ENCODE measurements around the gene KIAA0232. TPM values are rescaled to one million over a fixed set of nuclear protein-coding genes. Genes with fewer than 3 reads are reported as not detected.
A peak's percentile ranks its signal among the peaks of the same experiment; 100 is the strongest.

Gene KIAA0232
- total and polyA plus RNA-seq, 2 of the 8 experiments (the other 6 are each of a cell fraction or from before 2014, with no cell fraction given), result 5.6 to 23.3 TPM

- Histone ChIP-seq H2AK5ac (ENCODE audit: low read depth, low read length) (no peak overlapping the region), H2BK12ac (ENCODE audit: low read depth, low read length) (no peak overlapping the region), H3K23me2 (ENCODE audit: low read depth, low read length) (no peaks in the 10 kb centered on the region), H4K91ac (replicated peaks; ENCODE audit: insufficient read length, low read length) (no peak overlapping the region), H2AFZ (ENCODE audit: low read length) (no peak overlapping the region), H2BK120ac (replicated peaks; ENCODE audit: low read depth, low read length) (no peak overlapping the region), H4K5ac (ENCODE audit: insufficient read length, low read depth, low read length) (no peak overlapping the region), H3K4ac (replicated peaks; ENCODE audit: insufficient read length, low read depth, low read length) (no peak overlapping the region), H3K27ac (ENCODE audit: low read depth, low read length) (no peak overlapping the region), H2BK20ac (ENCODE audit: low read length) (no peak overlapping the region), H3K9me3 (ENCODE audit: insufficient read depth in 2 of 2, low read depth in 1 of 2, low read length in 1 of 2) (no peaks in the 10 kb centered on the region), H3K9ac (replicated peaks in 1 of 4; ENCODE audit: extremely low read depth in 1 of 4, low read depth in 3 of 4, low read length in 3 of 4) (no peak overlapping the region), H2BK5ac (ENCODE audit: low read depth, low read length) (no peak overlapping the region), H3K4me1 (replicated peaks in 1 of 4; ENCODE audit: control insufficient read depth in 3 of 4, insufficient read depth in 4 of 4, low read length in 3 of 4) (peaks cover 0 to 2% (median under 1%) of the 10 kb centered on the region in 4 experiments; a peak in 3 of 7 replicates), H3K36me3 (ENCODE audit: control insufficient read depth in 2 of 4, insufficient read depth in 4 of 4, low read length in 3 of 4) (no peaks in the 10 kb centered on the region), H3K79me1 (ENCODE audit: low read depth, low read length) (no peaks in the 10 kb centered on the region), H3K4me3 (ENCODE audit: extremely low read depth in 1 of 4, insufficient read depth in 2 of 4, low read depth in 3 of 4, low read length in 4 of 4) (no peak overlapping the region), H4K20me1 (replicated peaks in 1 of 2; ENCODE audit: control insufficient read depth in 1 of 2, insufficient read depth in 2 of 2, low read length in 2 of 2) (no peaks in the 10 kb centered on the region), H4K8ac (ENCODE audit: extremely low read depth, insufficient read depth, low read length) (peak overlapping the region; percentile 57; the same call in 1 of the 2 replicates), H3K18ac (ENCODE audit: extremely low read depth, low read length) (no peak overlapping the region), H2BK15ac (ENCODE audit: low read length) (no peak overlapping the region), H3K4me2 (ENCODE audit: insufficient read depth in 1 of 2, low read depth in 2 of 2, low read length in 2 of 2) (no peak overlapping the region), H3K23ac (ENCODE audit: insufficient read length) (no peak overlapping the region), H3K14ac (ENCODE audit: insufficient read length) (no peak overlapping the region), H3K27me3 (replicated peaks in 1 of 4; ENCODE audit: control insufficient read depth in 3 of 4, extremely low read depth in 1 of 4, insufficient read depth in 3 of 4, low read length in 3 of 4) (peaks cover 0 to 3% (median 0%) of the 10 kb centered on the region in 4 experiments; a peak in 1 of 7 replicates), H3K79me2 (ENCODE audit: control insufficient read depth in 1 of 2, insufficient read depth in 2 of 2, low read length in 2 of 2) (no peaks in the 10 kb centered on the region), H3K56ac (replicated peaks; ENCODE audit: insufficient read length, low read depth, low read length) (no peak overlapping the region)
- 84% methylated on average over 22 of the region's 27 CpGs; no CpG with 5 or more reads in 1 of the 2 experiments for WGBS, 2 experiments (ENCODE audit: extremely low coverage in 1 of 2, insufficient coverage in 1 of 2, insufficient read length in 1 of 2, insufficient replicate concordance in 2 of 2, low coverage in 1 of 2, low lambda C conversion rate in 2 of 2, missing lambda C conversion rate in 1 of 2)
- ChIA-PET CTCF (ENCODE audit: partially characterized antibody) (interaction anchor here (0.6 to 1.3 kb wide), 3 partner anchors 9 to 30 kb away, joined by 3 read pairs; no protein-coding TSS in a partner anchor), POLR2A (ENCODE audit: partially characterized antibody) (no interaction called here)
- FAIRE-seq, result no peak
- no peak for DNase-seq (ENCODE audit: low read depth in 1 of 2, low spot score in 2 of 2)
- no peak for TF ChIP-seq NANOG (IDR thresholded peaks at IDR 0.05; ENCODE audit: insufficient read depth, low read depth, low read length, poor library complexity, severe bottlenecking)
- no peak for TF ChIP-seq HDAC2 (IDR thresholded peaks at IDR 0.05; ENCODE audit: borderline replicate concordance in 1 of 2, low read depth in 2 of 2, low read length in 2 of 2)
- TF ChIP-seq SIN3A (conservative IDR thresholded peaks at IDR 0.05 in 1 of 2, IDR thresholded peaks at IDR 0.05 in 1 of 2; ENCODE audit: low read depth in 1 of 2, low read length in 2 of 2), result no peak
- no peak for TF ChIP-seq CREB1 (IDR thresholded peaks at IDR 0.05)
- no peak for TF ChIP-seq GTF2F1 (IDR thresholded peaks at IDR 0.05; ENCODE audit: borderline replicate concordance, low read depth, low read length)
- TF ChIP-seq YY1 (IDR thresholded peaks at IDR 0.05; ENCODE audit: low read depth, low read length), result no peak
- TF ChIP-seq ZNF274 (IDR thresholded peaks at IDR 0.05; ENCODE audit: borderline replicate concordance, extremely low read depth, low read length), result no peak
- TF ChIP-seq FOSL1 (IDR thresholded peaks at IDR 0.05; ENCODE audit: insufficient read depth, low read depth, low read length), result no peak
- no peak for TF ChIP-seq SIRT6 (IDR thresholded peaks at IDR 0.05; ENCODE audit: low read length)
- no peak for TF ChIP-seq CHD2 (IDR thresholded peaks at IDR 0.05; ENCODE audit: low read length)
- TF ChIP-seq E2F6 (IDR thresholded peaks at IDR 0.05), result no peak
- TF ChIP-seq ASH2L (IDR thresholded peaks at IDR 0.05; ENCODE audit: low read length), result no peak
Measured at GRCh38 chr4:6902318-6903042, 120.0 kb downstream of the KIAA0232 start.

All from H1 (cell line).